Endodermal cell (in vitro differentiated cells): Measurements from ENCODE around the gene RTEL1. TPM values are rescaled to one million over a fixed set of nuclear protein-coding genes. Genes with fewer than 3 reads are reported as not detected.
A peak's percentile ranks its signal among the peaks of the same experiment; 100 is the strongest.

ENCODE experiments used
- DNase-seq: peaks from one replicate; pipeline ENCODE4 v3.0.0-alpha.2; 2017
- H3K27ac ChIP-seq: 2 replicates; pipeline ENCODE4 v1.5.1; 2013; ENCODE audit warnings: mild to moderate bottlenecking, low read depth, low read length, moderate library complexity
- H3K27me3 ChIP-seq: 2 replicates; pipeline ENCODE4 v1.6.1; 2013; ENCODE audit warnings: mild to moderate bottlenecking, low read length, moderate library complexity; ENCODE audit not compliant: insufficient read depth, control insufficient read depth, poor library complexity, severe bottlenecking
- H3K36me3 ChIP-seq: 2 replicates; pipeline ENCODE4 v1.7.0; 2013; ENCODE audit warnings: mild to moderate bottlenecking, low read length, moderate library complexity; ENCODE audit not compliant: control insufficient read depth, insufficient read depth
- H3K4me1 ChIP-seq: one replicate; pipeline ENCODE4 v1.7.0; 2013; ENCODE audit warnings: low read length; ENCODE audit not compliant: control insufficient read depth, insufficient read depth
- H3K4me3 ChIP-seq: 2 replicates; pipeline ENCODE4 v1.5.1; 2013; ENCODE audit warnings: mild to moderate bottlenecking, low read length, moderate library complexity
- H3K9ac ChIP-seq: 2 replicates; pipeline ENCODE4 v1.6.1; 2013; ENCODE audit warnings: mild to moderate bottlenecking, low read length, moderate library complexity; ENCODE audit not compliant: poor library complexity, severe bottlenecking; ENCODE audit errors: extremely low read depth
- H3K9me3 ChIP-seq: 2 replicates; pipeline ENCODE4 v1.6.1; 2013; ENCODE audit warnings: mild to moderate bottlenecking, low read length, moderate library complexity; ENCODE audit not compliant: control insufficient read depth
- H3K27ac Mint-ChIP-seq: 2 replicates; pipeline ENCODE4 v1.8.0; 2020; ENCODE audit warnings: mixed read lengths
- H3K27me3 Mint-ChIP-seq: 2 replicates; pipeline ENCODE4 v1.8.0; 2021; ENCODE audit warnings: mild to moderate bottlenecking, mixed read lengths; ENCODE audit not compliant: insufficient read depth
- H3K36me3 Mint-ChIP-seq: 2 replicates; pipeline ENCODE4 v1.8.0; 2020; ENCODE audit warnings: low read depth, mixed read lengths
- H3K4me1 Mint-ChIP-seq: 2 replicates; pipeline ENCODE4 v1.8.0; 2020; ENCODE audit warnings: mixed read lengths
- H3K4me3 Mint-ChIP-seq: 2 replicates; pipeline ENCODE4 v1.8.0; 2020; ENCODE audit warnings: mild to moderate bottlenecking, moderate library complexity, mixed read lengths
- H3K9me3 Mint-ChIP-seq: 2 replicates; pipeline ENCODE4 v1.8.0; 2020; ENCODE audit warnings: mild to moderate bottlenecking, mixed read lengths
- WGBS, 2 experiments: methylation state at CpG; one replicate each; pipeline versions ENCODE4 v1.1.5 to v1.1.7; 2013; ENCODE audit warnings: missing lambda C conversion rate in 2 of 2, mixed read lengths in 1 of 2; ENCODE audit not compliant: insufficient coverage in 1 of 2, insufficient read length in 1 of 2; 5-methylcytosine and 5-hydroxymethylcytosine counted together
- total RNA-seq, 2 donors: library from RNA; stranded (reverse); fragmentation: NEBNext Ultra II Directional in 1 of 2; extraction: Animal tissue kit (Norgen Biotek cat#: 25700) in 1 of 2; gene quantifications; 2 replicates in 1 of 2; 3 replicates in 1 of 2; pipeline ENCODE4 v1.2.1, GENCODE V29; 2021
- TF ChIP-seq, protein P1 (sequence below): fragments of 200-600 bp; sonication (generic); conservative IDR thresholded peaks from 2 replicates; pipeline ENCODE4 v1.5.0; 2021; ENCODE audit warnings: antibody characterized with exemption, mild to moderate bottlenecking

RTEL1 gene
- total RNA-seq, 2 donors from 2014 or later = 33.9 to 36.7 TPM

DNA sequence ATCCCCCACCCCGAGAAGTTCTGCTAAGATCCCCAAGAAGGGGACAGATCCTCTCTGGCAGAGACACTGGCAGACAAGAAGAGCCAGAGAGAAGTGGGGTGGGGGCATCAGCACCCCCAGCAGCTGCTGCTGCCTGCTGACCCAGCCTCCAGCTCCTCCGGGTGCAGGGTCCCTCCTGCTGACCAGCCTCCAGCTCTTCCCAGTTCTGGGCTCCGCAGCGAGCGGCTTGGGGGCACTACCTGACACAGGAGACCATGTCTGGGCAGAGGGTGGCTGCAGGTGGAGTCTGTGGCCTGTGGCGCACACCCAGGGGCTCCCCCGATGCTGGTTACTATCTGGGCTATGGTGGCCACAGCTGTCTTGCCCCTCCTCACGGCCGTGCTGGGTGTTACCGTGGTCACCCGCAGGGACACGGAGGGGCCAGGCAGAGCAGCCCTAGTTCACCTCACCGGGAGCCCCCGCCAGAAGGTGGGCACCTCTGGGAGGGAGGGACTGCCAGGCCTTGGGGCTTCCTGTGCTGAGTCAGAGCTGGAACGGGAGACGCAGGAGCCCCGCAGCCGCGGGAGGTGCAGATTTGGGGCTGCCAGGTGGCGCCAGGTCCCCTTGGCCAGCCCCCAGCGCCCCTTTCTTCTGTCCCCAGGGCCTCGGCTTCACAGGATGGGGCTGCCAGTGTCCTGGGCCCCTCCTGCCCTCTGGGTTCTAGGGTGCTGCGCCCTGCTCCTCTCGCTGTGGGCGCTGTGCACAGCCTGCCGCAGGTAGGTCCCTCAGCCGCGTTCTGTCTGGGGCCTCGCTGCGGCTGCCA is 79.0 kb downstream of the RTEL1 start:
- H3K27ac ChIP-seq = no peak overlapping the region
- H3K27me3 ChIP-seq = no peaks in the 10 kb centered on the region
- H3K27me3 Mint-ChIP-seq = peaks cover 1% of the 10 kb centered on the region
- peaks cover 26% of the 10 kb centered on the region for H3K36me3 ChIP-seq
- no peaks in the 10 kb centered on the region for H3K9me3 ChIP-seq
- no peak overlapping the region for H3K4me3 Mint-ChIP-seq
- peak; percentile 76 for DNase-seq
- TF ChIP-seq, protein P1, sequence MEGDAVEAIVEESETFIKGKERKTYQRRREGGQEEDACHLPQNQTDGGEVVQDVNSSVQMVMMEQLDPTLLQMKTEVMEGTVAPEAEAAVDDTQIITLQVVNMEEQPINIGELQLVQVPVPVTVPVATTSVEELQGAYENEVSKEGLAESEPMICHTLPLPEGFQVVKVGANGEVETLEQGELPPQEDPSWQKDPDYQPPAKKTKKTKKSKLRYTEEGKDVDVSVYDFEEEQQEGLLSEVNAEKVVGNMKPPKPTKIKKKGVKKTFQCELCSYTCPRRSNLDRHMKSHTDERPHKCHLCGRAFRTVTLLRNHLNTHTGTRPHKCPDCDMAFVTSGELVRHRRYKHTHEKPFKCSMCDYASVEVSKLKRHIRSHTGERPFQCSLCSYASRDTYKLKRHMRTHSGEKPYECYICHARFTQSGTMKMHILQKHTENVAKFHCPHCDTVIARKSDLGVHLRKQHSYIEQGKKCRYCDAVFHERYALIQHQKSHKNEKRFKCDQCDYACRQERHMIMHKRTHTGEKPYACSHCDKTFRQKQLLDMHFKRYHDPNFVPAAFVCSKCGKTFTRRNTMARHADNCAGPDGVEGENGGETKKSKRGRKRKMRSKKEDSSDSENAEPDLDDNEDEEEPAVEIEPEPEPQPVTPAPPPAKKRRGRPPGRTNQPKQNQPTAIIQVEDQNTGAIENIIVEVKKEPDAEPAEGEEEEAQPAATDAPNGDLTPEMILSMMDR = no peak
- H3K27ac Mint-ChIP-seq = no peak overlapping the region
- 59 to 69% methylated on average over 22 to 30 of the region's 30 CpGs for WGBS, 2 experiments
- H3K4me1 Mint-ChIP-seq = no peaks in the 10 kb centered on the region
- H3K36me3 Mint-ChIP-seq = peaks cover 17% of the 10 kb centered on the region
- H3K9me3 Mint-ChIP-seq = no peaks in the 10 kb centered on the region
- no peak overlapping the region for H3K4me3 ChIP-seq
- peaks cover 8% of the 10 kb centered on the region for H3K4me1 ChIP-seq
- no peak overlapping the region for H3K9ac ChIP-seq

DNA sequence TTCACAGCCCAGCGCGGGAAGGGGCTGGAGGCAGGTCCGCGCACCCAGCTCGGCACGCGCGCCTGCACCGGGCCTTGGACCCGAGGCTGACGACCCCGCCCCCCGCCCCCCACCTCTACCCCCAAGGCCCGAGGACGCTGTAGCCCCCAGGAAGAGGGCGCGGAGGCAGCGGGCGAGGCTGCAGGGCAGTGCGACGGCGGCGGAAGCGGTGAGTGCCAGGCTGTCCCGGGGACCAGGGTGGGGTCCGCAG is 79.5 kb downstream of the RTEL1 start:
- H3K27ac ChIP-seq = no peak overlapping the region
- no peak overlapping the region for H3K27ac Mint-ChIP-seq
- H3K9ac ChIP-seq = no peak overlapping the region
- TF ChIP-seq, protein P1 = no peak
- H3K4me1 Mint-ChIP-seq = no peaks in the 10 kb centered on the region
- peaks cover 1% of the 10 kb centered on the region for H3K27me3 Mint-ChIP-seq
- H3K4me1 ChIP-seq = peaks cover 8% of the 10 kb centered on the region
- no peak overlapping the region for H3K4me3 Mint-ChIP-seq
- DNase-seq = no peak
- WGBS, 2 experiments = 59% methylated on average over 21 of the region's 26 CpGs; no CpG with 5 or more reads in 1 of the 2 experiments
- no peak overlapping the region for H3K4me3 ChIP-seq
- no peaks in the 10 kb centered on the region for H3K27me3 ChIP-seq
- peaks cover 17% of the 10 kb centered on the region for H3K36me3 Mint-ChIP-seq
- no peaks in the 10 kb centered on the region for H3K9me3 Mint-ChIP-seq
- H3K36me3 ChIP-seq = peaks cover 30% of the 10 kb centered on the region
- H3K9me3 ChIP-seq = no peaks in the 10 kb centered on the region

DNA sequence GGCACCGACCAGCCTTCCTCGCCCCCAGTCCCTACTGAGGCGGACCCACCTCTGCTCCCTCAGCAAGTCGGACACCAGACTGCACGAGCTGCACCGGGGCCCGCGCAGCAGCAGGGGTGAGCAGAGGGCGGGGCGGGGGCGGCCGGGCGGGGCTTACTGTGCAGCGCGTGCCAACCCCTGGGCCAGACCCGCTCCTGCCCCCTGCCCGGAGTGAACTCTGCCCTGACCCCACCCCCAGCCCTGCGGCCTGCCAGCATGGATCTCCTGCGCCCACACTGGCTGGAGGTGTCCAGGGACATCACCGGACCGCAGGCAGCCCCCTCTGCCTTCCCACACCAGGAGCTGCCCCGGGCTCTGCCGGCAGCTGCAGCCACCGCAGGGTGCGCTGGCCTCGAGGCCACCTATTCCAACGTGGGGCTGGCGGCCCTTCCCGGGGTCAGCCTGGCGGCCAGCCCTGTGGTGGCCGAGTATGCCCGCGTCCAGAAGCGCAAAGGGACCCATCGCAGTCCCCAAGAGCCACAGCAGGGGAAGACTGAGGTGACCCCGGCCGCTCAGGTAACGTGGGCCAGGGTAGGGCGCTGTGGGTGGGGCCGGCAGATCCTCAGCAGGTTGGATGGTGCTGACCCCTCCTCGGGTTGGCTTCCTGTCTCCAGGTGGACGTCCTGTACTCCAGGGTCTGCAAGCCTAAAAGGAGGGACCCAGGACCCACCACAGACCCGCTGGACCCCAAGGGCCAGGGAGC is 80.0 kb downstream of the RTEL1 start:
- Histone ChIP-seq H3K4me3 (no peak overlapping the region), H3K36me3 (peaks cover 27% of the 10 kb centered on the region), H3K9ac (no peak overlapping the region), H3K27me3 (no peaks in the 10 kb centered on the region), H3K27ac (no peak overlapping the region), H3K9me3 (no peaks in the 10 kb centered on the region), H3K4me1 (peaks cover 8% of the 10 kb centered on the region)
- Mint-ChIP-seq H3K27me3 (peaks cover 1% of the 10 kb centered on the region), H3K9me3 (no peaks in the 10 kb centered on the region), H3K27ac (no peak overlapping the region), H3K4me3 (peak overlapping the region; percentile 11), H3K4me1 (no peaks in the 10 kb centered on the region), H3K36me3 (peaks cover 17% of the 10 kb centered on the region)
- TF ChIP-seq, protein P1 = no peak
- DNase-seq = peak; percentile 78
- 49 to 55% methylated on average over 13 to 43 of the region's 43 CpGs for WGBS, 2 experiments
